HUES48 (cell line): ENCODE measurements around the gene ZNF77.

Source experiments
- H3K27ac ChIP-seq: one replicate; pipeline ENCODE4 v1.7.0; 2013; ENCODE audit warnings: low read depth, low read length, inconsistent platforms
- H3K27me3 ChIP-seq: 2 replicates; pipeline ENCODE4 v1.6.1; 2013; ENCODE audit warnings: mild to moderate bottlenecking, low read length; ENCODE audit not compliant: control insufficient read depth, insufficient read depth
- H3K36me3 ChIP-seq: 2 replicates; pipeline ENCODE4 v1.6.1; 2013; ENCODE audit warnings: low read length; ENCODE audit not compliant: control insufficient read depth, insufficient read depth
- H3K4me1 ChIP-seq: 2 replicates; pipeline ENCODE4 v1.6.1; 2013; ENCODE audit warnings: mild to moderate bottlenecking, low read length; ENCODE audit not compliant: control insufficient read depth, insufficient read depth
- H3K4me3 ChIP-seq: 2 replicates; pipeline ENCODE4 v1.5.1; 2013; ENCODE audit warnings: mild to moderate bottlenecking, low read depth, low read length
- H3K9ac ChIP-seq: 2 replicates; pipeline ENCODE4 v1.6.1; 2013; ENCODE audit warnings: mild to moderate bottlenecking, low read depth, low read length, moderate library complexity
- H3K9me3 ChIP-seq: 2 replicates; pipeline ENCODE4 v1.6.1; 2013; ENCODE audit warnings: low read length; ENCODE audit not compliant: control insufficient read depth, insufficient read depth

Gene ZNF77

DNA sequence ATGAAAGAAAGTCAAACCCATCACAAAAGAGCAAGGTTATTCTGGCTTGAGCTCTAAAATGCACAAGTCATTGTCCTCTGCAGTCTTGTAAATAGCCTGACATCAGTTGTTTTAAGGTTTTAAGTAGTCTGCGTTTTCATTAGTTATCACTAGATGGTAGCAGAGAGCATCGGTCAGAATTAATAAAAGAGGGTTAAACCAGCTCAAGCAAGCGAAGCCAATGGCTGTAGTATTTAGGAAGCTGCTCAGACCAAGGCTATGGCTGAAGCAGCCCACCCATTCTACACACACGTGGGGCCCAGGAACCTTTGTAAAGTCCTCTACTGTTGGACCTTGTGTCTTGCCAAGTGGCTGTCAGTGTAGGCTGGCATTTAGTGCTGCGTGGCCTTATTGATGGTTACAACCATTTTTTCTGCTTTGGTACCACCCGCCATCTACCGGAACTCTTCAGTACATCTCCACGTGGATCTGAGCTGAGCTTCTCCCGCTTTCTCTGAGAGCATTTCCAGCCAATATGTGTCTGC lies 57.3 kb downstream of the ZNF77 start:
- Histone ChIP-seq H3K9ac (no peak overlapping the region), H3K9me3 (peaks cover 6% of the 10 kb centered on the region; the same call in 1 of the 2 replicates), H3K36me3 (no peaks in the 10 kb centered on the region), H3K4me3 (no peak overlapping the region), H3K27ac (peak overlapping the region; percentile 44), H3K4me1 (0 out of 2 replicates have a peak, but pooled peaks cover 3% of the 10 kb centered on the region), H3K27me3 (no peaks in the 10 kb centered on the region)

DNA sequence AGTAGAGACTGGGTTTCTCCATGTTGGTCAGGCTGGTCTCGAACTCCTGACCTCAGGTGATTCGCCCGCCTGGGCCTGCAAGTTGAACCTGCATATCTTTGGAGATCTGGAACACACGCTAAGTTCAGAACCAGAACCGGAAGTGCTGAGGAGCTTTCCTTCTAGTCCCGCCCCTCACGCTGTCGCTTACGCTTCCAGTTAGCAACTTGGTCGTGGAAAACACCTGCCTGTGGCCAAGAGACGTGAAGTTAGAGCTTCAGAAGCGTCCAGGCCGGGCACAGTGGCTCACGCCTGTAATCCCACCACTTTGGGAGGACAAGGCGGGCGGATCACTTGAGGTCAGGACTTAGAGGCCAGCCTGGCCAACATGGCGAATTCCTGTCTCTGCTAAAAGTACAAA lies 59.0 kb downstream of the ZNF77 start:
- Histone ChIP-seq H3K9me3 (peaks cover 11% of the 10 kb centered on the region; the same call in 1 of the 2 replicates), H3K4me1 (0 out of 2 replicates have a peak, but pooled peaks cover 3% of the 10 kb centered on the region), H3K4me3 (no peak overlapping the region), H3K36me3 (no peaks in the 10 kb centered on the region), H3K27ac (no peak overlapping the region), H3K9ac (no peak overlapping the region), H3K27me3 (no peaks in the 10 kb centered on the region)

DNA sequence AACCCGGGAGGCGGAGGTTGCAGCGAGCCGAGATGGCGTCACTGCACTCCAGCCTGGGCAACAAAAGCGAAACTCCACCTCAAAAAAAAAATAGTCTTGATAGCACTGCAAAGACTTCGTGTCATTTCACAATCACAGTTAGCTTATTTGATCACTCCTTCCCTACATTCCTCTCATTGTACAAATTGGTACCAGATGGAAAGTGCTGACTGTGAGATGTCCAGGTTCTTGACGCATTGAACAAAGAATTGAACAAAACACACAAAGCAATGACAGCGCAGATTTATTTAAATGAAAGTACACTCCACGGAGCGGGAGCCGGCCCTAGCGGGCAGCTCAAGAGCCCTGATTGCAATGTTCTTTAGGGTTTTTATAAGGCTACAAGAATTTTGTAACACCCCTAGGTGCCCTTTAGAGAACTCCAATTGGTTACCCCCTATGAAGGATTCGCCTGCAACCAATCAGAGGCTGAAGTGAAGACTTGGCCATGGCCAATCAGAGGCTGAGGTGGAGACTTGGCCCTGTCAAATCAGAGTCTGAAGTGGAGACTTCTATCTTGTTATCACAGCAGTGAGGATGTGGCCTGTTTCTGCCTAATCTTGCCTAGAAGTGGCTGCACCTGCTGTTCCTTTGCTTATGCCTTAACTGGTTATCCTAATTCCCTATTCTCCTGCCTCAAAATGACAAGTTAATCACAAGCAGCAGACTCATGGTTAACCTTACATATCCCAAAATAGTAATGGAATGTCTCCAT lies 60.9 kb downstream of the ZNF77 start:
- no peak overlapping the region for H3K9ac ChIP-seq
- H3K9me3 ChIP-seq = peaks cover 23% of the 10 kb centered on the region; the same call in 1 of the 2 replicates
- no peaks in the 10 kb centered on the region for H3K36me3 ChIP-seq
- H3K27ac ChIP-seq = no peak overlapping the region
- H3K4me1 ChIP-seq = 0 out of 2 replicates have a peak, but pooled peaks cover 3% of the 10 kb centered on the region
- no peaks in the 10 kb centered on the region for H3K27me3 ChIP-seq
- no peak overlapping the region for H3K4me3 ChIP-seq
